ENCODE data around the gene IMP4. TPM values are rescaled to one million over a fixed set of nuclear protein-coding genes. Genes with fewer than 3 reads are reported as not detected.

The IMP4 gene
- total and polyA plus RNA-seq, 2 of the 13 experiments (the other 11 are each of a cell fraction or from before 2014, with no cell fraction given): 142 to 158 TPM

DNA sequence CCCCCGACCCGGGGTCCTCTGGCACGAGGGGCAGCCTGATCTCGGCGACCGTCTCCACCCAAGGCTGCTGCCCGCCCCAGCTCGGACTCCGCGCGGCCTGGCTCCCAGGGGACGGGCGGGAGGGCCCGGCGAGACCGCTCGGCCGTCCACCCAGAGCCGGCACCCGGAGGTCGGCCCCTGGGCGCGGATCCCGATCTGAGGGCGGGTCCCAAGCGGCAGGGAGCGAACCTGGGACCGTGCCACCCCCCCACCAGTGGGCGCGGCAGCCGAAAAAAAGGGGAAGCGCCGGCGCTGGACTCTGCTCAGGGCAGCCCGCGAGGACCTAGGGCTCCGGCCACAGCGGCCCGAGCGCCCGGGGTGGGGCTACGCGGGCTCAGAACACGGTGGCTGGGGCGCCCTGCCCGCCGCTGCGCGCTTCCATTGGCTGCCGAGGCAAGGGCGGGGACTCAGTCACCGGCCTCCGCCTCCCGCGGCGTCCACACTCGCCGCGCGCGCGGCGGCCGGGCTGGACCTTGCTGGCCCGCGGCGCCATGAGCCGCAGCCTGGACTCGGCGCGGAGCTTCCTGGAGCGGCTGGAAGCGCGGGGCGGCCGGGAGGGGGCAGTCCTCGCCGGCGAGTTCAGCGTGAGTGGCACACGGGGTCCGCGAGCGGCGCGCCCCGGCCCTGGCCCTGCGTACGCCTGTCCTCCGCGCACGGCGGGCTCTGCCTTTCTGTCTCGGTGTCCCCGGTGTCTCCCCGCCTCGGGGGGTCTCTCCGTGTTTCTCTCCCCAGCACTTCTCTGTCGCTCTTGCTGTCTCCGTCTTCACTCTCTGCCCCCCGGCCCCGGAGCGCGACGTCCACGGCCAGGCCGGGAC is 13.1 kb downstream of the IMP4 start, which contains the start of gene PTPN18 (continued):
- TF ChIP-seq, protein P1, sequence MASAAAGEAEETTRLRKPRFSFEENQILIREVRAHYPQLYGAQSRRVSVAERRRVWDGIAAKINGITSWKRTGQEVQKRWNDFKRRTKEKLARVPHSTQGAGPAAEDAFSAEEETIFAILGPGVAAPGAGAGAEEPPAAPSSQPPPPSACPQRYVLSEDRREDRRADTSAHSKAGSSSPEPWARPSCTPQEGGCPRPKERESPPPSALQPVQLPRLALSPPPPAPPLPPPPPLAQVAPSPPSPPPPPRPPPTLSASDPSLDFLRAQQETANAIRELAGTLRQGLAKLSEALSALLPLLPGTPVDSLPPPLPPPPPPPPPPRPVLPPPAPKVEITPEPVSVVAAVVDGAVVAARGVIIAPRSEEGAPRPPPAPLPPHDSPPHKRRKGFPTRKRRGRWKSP (CRISPR knock-in tag; IDR thresholded peaks at IDR 0.05): peak; percentile 66; the same call in 1 of the 2 replicates
- TF ChIP-seq, protein P2, sequence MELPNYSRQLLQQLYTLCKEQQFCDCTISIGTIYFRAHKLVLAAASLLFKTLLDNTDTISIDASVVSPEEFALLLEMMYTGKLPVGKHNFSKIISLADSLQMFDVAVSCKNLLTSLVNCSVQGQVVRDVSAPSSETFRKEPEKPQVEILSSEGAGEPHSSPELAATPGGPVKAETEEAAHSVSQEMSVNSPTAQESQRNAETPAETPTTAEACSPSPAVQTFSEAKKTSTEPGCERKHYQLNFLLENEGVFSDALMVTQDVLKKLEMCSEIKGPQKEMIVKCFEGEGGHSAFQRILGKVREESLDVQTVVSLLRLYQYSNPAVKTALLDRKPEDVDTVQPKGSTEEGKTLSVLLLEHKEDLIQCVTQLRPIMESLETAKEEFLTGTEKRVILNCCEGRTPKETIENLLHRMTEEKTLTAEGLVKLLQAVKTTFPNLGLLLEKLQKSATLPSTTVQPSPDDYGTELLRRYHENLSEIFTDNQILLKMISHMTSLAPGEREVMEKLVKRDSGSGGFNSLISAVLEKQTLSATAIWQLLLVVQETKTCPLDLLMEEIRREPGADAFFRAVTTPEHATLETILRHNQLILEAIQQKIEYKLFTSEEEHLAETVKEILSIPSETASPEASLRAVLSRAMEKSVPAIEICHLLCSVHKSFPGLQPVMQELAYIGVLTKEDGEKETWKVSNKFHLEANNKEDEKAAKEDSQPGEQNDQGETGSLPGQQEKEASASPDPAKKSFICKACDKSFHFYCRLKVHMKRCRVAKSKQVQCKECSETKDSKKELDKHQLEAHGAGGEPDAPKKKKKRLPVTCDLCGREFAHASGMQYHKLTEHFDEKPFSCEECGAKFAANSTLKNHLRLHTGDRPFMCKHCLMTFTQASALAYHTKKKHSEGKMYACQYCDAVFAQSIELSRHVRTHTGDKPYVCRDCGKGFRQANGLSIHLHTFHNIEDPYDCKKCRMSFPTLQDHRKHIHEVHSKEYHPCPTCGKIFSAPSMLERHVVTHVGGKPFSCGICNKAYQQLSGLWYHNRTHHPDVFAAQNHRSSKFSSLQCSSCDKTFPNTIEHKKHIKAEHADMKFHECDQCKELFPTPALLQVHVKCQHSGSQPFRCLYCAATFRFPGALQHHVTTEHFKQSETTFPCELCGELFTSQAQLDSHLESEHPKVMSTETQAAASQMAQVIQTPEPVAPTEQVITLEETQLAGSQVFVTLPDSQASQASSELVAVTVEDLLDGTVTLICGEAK (IDR thresholded peaks at IDR 0.05): no peak
- TF ChIP-seq, protein P2 (CRISPR knock-in tag; IDR thresholded peaks at IDR 0.05): 0 out of 2 replicates have a peak, but pooled peaks have one; percentile 42
- TF ChIP-seq CCDC6 (CRISPR knock-in tag; IDR thresholded peaks at IDR 0.05): no peak; the same call in none of the 2 replicates
- no peak for TF ChIP-seq CEBPG (CRISPR knock-in tag; IDR thresholded peaks at IDR 0.05)
- TF ChIP-seq, protein P3, sequence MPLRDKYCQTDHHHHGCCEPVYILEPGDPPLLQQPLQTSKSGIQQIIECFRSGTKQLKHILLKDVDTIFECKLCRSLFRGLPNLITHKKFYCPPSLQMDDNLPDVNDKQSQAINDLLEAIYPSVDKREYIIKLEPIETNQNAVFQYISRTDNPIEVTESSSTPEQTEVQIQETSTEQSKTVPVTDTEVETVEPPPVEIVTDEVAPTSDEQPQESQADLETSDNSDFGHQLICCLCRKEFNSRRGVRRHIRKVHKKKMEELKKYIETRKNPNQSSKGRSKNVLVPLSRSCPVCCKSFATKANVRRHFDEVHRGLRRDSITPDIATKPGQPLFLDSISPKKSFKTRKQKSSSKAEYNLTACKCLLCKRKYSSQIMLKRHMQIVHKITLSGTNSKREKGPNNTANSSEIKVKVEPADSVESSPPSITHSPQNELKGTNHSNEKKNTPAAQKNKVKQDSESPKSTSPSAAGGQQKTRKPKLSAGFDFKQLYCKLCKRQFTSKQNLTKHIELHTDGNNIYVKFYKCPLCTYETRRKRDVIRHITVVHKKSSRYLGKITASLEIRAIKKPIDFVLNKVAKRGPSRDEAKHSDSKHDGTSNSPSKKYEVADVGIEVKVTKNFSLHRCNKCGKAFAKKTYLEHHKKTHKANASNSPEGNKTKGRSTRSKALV (CRISPR knock-in tag; IDR thresholded peaks at IDR 0.05): peak; percentile 83; the same call in 1 of the 2 replicates
- TF ChIP-seq, protein P4, sequence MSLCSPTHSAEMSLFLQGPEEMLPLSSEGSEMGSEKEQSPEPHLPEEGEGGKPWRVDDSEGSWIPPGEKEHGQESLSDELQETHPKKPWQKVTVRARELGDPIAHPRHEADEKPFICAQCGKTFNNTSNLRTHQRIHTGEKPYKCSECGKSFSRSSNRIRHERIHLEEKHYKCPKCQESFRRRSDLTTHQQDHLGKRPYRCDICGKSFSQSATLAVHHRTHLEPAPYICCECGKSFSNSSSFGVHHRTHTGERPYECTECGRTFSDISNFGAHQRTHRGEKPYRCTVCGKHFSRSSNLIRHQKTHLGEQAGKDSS (CRISPR knock-in tag; IDR thresholded peaks at IDR 0.05; ENCODE audit: borderline replicate concordance, low read depth): 0 out of 2 replicates have a peak, but pooled peaks have one; percentile 35
- TF ChIP-seq TARDBP (CRISPR knock-in tag; IDR thresholded peaks at IDR 0.05): peak; percentile 24; the same call in 1 of the 2 replicates
- TF ChIP-seq POGZ (CRISPR knock-in tag; IDR thresholded peaks at IDR 0.05): no peak; the same call in 1 of the 2 replicates
- TF ChIP-seq GATAD2A (CRISPR knock-in tag; IDR thresholded peaks at IDR 0.05): no peak
- TF ChIP-seq ZNF558 (CRISPR knock-in tag; IDR thresholded peaks at IDR 0.05; ENCODE audit: borderline replicate concordance): no peak; the same call in 1 of the 2 replicates
- TF ChIP-seq SAFB2 (CRISPR knock-in tag; IDR thresholded peaks at IDR 0.05; ENCODE audit: borderline replicate concordance, low read depth): peak; percentile 88; the same call in 1 of the 2 replicates
